MM.1S (cell line): Measurements from ENCODE around the gene MYBPHL.

Source experiments
- CTCF ChIP-seq: fragments of 300-600 bp; sonication (generic); IDR thresholded peaks from 2 replicates; pipeline ENCODE4 v1.5.1; 2016; ENCODE audit warnings: antibody characterized with exemption, low read length, mixed read lengths
- EZH2 ChIP-seq: fragments of 300-600 bp; sonication (generic); optimal IDR thresholded peaks from 2 replicates; pipeline ENCODE3; 2017; ENCODE audit warnings: low read depth, mild to moderate bottlenecking, antibody characterized with exemption, low read length, mixed read lengths
- EZH2phosphoT487 ChIP-seq: fragments of 300-600 bp; sonication (generic); IDR thresholded peaks from 2 replicates; pipeline ENCODE4 v1.6.1; 2018; ENCODE audit warnings: antibody characterized with exemption, low read length

- no peak for TF ChIP-seq EZH2
- no peak for TF ChIP-seq CTCF
- no peak for TF ChIP-seq EZH2phosphoT487
Measured at GRCh38 chr1:109290998-109291397, 15.8 kb downstream of the MYBPHL start.
